ENCODE data around the gene WDR1. TPM values are rescaled to one million over a fixed set of nuclear protein-coding genes. Genes with fewer than 3 reads are reported as not detected.
A peak's percentile ranks its signal among the peaks of the same experiment; 100 is the strongest.

WDR1 gene
- total and polyA plus RNA-seq, 2 donors (not counting 3 experiments of a cell fraction or from before 2014, with no cell fraction given), result 590 to 660 TPM

DNA sequence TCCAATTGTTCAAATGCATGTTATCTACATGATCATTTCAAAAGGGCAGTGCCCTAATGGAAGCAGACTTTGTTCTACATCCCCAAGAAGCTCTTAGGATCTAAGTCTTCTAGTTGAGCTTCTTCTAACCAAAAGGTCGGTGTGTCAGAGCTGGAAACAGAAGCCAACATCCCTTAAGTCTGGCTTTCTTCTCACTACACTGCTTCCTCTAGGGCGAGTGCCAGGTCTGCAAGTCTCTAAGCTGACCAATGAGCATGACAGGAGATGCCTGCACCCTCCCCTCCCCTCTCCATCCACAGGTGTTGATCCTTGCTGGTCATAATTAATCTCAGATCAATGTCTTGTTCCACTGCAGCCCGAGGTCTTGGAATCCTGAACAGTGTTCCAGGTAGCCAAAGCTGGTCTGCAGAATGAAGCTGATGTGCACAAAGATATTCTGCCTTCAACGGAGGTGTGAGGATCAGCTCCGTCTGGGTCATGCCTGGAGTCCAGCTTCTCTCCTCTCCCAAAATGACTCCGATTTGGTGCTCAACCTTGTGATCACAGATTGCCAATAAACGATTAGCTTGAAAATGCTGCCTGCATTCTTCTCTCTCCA lies 44.1 kb downstream of the WDR1 start:
- H3K4me2 ChIP-seq (ENCODE audit: insufficient read depth, low read length), result no peak overlapping the region
- H3K9me1 ChIP-seq (replicated peaks; ENCODE audit: control insufficient read depth, extremely low read depth, insufficient read depth, low read length), result no peaks in the 10 kb centered on the region
- ChIA-PET POLR2A (interaction anchor here (1.4 kb wide), 1 partner anchor 45 kb away, joined by 5 read pairs; no protein-coding TSS in a partner anchor), CTCF (interaction anchor here (1.3 to 1.5 kb wide), 2 partner anchors 17 to 24 kb away, joined by 3 read pairs; no protein-coding TSS in a partner anchor)
- H3K9ac ChIP-seq (replicated peaks; ENCODE audit: extremely low read depth, insufficient read depth, low read length), result no peak overlapping the region
- H3K9me3 ChIP-seq (replicated peaks; ENCODE audit: control insufficient read depth, insufficient read depth, low read length), result no peaks in the 10 kb centered on the region
- H3K79me2 ChIP-seq (ENCODE audit: control insufficient read depth, insufficient read depth, low read length), result no peaks in the 10 kb centered on the region
- DNase-seq (ENCODE audit: low read depth, low spot score) (no peak), FAIRE-seq (no peak)
- dilution Hi-C loops (cut with MboI; ENCODE audit: extremely low pct_ligation_motif_present, low sequenced_read_pairs), result no loop called here
- TF ChIP-seq POLR2AphosphoS5 (IDR thresholded peaks at IDR 0.05; ENCODE audit: insufficient read depth, low read depth, low read length) (peak; percentile 4), MYC (IDR thresholded peaks at IDR 0.05; ENCODE audit: low read depth, low read length) (no peak), FOS (IDR thresholded peaks at IDR 0.05; ENCODE audit: borderline replicate concordance, insufficient read depth, low read length) (no peak), POLR2A (IDR thresholded peaks at IDR 0.05; ENCODE audit: low read depth, low read length) (no peak), JUN (IDR thresholded peaks at IDR 0.05; ENCODE audit: borderline replicate concordance, insufficient read depth, insufficient read length, low read depth) (no peak)
- TF ChIP-seq, protein P1, sequence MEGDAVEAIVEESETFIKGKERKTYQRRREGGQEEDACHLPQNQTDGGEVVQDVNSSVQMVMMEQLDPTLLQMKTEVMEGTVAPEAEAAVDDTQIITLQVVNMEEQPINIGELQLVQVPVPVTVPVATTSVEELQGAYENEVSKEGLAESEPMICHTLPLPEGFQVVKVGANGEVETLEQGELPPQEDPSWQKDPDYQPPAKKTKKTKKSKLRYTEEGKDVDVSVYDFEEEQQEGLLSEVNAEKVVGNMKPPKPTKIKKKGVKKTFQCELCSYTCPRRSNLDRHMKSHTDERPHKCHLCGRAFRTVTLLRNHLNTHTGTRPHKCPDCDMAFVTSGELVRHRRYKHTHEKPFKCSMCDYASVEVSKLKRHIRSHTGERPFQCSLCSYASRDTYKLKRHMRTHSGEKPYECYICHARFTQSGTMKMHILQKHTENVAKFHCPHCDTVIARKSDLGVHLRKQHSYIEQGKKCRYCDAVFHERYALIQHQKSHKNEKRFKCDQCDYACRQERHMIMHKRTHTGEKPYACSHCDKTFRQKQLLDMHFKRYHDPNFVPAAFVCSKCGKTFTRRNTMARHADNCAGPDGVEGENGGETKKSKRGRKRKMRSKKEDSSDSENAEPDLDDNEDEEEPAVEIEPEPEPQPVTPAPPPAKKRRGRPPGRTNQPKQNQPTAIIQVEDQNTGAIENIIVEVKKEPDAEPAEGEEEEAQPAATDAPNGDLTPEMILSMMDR (IDR thresholded peaks at IDR 0.05; ENCODE audit: extremely low read depth in 1 of 2, insufficient read depth in 1 of 2, low read depth in 1 of 2, low read length in 2 of 2), result no peak
- H3K27ac ChIP-seq (ENCODE audit: insufficient read depth, low read depth, low read length), result no peak overlapping the region
- H3K4me3 ChIP-seq (replicated peaks in 1 of 3; ENCODE audit: insufficient read depth in 1 of 3, low read depth in 1 of 3, low read length in 3 of 3), result no peak overlapping the region
- H4K20me1 ChIP-seq (replicated peaks; ENCODE audit: control insufficient read depth, extremely low read depth, insufficient read depth, low read length), result no peaks in the 10 kb centered on the region
- H3K27me3 ChIP-seq (ENCODE audit: control insufficient read depth in 2 of 2, insufficient read depth in 2 of 2, low read length in 2 of 2), result no peaks in the 10 kb centered on the region
- no peak overlapping the region for H2AFZ ChIP-seq (ENCODE audit: low read depth, low read length)
- intact Hi-C loops (cut with micrococcal nuclease), result loop anchor here (5.0 kb wide), 2 partner anchors 330 to 385 kb away; partner anchors contain the start of gene ZNF518B
- H3K4me1 ChIP-seq (ENCODE audit: control insufficient read depth, extremely low read depth, insufficient read depth, low read length), result peaks cover 1% of the 10 kb centered on the region
- no TSS peak for BruUV-seq (replicated peaks)
- peaks cover 35 to 45% of the 10 kb centered on the region in 2 experiments for H3K36me3 ChIP-seq (ENCODE audit: control insufficient read depth in 2 of 2, extremely low read depth in 1 of 2, insufficient read depth in 2 of 2, low read length in 2 of 2)
